HepG2 (cell line): ENCODE results near the gene RBM8A. TPM values are rescaled to one million over a fixed set of nuclear protein-coding genes. Genes with fewer than 3 reads are reported as not detected.
A peak's percentile ranks its signal among the peaks of the same experiment; 100 is the strongest.

Experiments used
- CENPT ChIP-seq: sonication (generic); formaldehyde crosslinking; IDR thresholded peaks from 2 replicates; pipeline ENCODE4 v1.8.0; 2022; ENCODE audit warnings: low read depth, mild to moderate bottlenecking, moderate library complexity, missing genetic modification reagents
- GATAD1 ChIP-seq: IDR thresholded peaks from 2 replicates; pipeline ENCODE4 v1.6.1; 2016; ENCODE audit warnings: missing genetic modification reagents, missing compliant biosample characterization
- HMG20A ChIP-seq: IDR thresholded peaks from 2 replicates; pipeline ENCODE4 v1.6.1; 2016; ENCODE audit warnings: borderline replicate concordance
- KAT8 ChIP-seq: IDR thresholded peaks from 2 replicates; pipeline ENCODE4 v1.6.1; 2016; ENCODE audit warnings: missing genetic modification reagents, missing compliant biosample characterization
- MEF2D ChIP-seq: sonication (generic); formaldehyde crosslinking; IDR thresholded peaks from 2 replicates; pipeline ENCODE4 v1.5.1; 2020; ENCODE audit warnings: mild to moderate bottlenecking, missing genetic modification reagents
- NCOA1 ChIP-seq: sonication (generic); formaldehyde crosslinking; IDR thresholded peaks from 2 replicates; pipeline ENCODE4 v1.9.0; 2021; ENCODE audit warnings: missing genetic modification reagents
- NR2F2 ChIP-seq: IDR thresholded peaks from 2 replicates; pipeline ENCODE4 v1.6.1; 2012; ENCODE audit warnings: low read depth, inconsistent platforms, borderline replicate concordance
- SNAI1 ChIP-seq: sonication (generic); formaldehyde crosslinking; IDR thresholded peaks from 2 replicates; pipeline ENCODE4 v1.5.0; 2020; ENCODE audit warnings: mild to moderate bottlenecking, missing genetic modification reagents, borderline replicate concordance
- SOX13 ChIP-seq, 3 experiments: fragments of 450-650 bp in 1 of 3; sonication (generic) in 1 of 3; formaldehyde crosslinking in 1 of 3; IDR thresholded peaks in 2 of 3; conservative IDR thresholded peaks in 1 of 3; 2 replicates each; pipeline versions ENCODE4 v1.5.0 to v1.6.1; 2016 to 2020; ENCODE audit warnings: antibody characterized with exemption in 1 of 3, mild to moderate bottlenecking in 1 of 3, missing compliant biosample characterization in 1 of 3, missing genetic modification reagents in 1 of 3, moderate library complexity in 1 of 3
- SOX6 ChIP-seq, 2 experiments: fragments of 450-650 bp in 1 of 2; sonication (generic) in 1 of 2; formaldehyde crosslinking in 1 of 2; IDR thresholded peaks; 2 replicates each; pipeline versions ENCODE4 v1.4.0 to v1.6.1; 2017 to 2020; ENCODE audit warnings: antibody characterized with exemption in 1 of 2, mild to moderate bottlenecking in 1 of 2, missing genetic modification reagents in 1 of 2
- SYNCRIP ChIP-seq: fragments of 200-400 bp; formaldehyde crosslinking; IDR thresholded peaks from 2 replicates; pipeline ENCODE4 v1.6.1; 2018; ENCODE audit warnings: mild to moderate bottlenecking, low read depth, low read length; ENCODE audit not compliant: insufficient read depth
- U2AF1 ChIP-seq: fragments of 200-400 bp; formaldehyde crosslinking; optimal IDR thresholded peaks from 2 replicates; pipeline ENCODE3; 2017; ENCODE audit warnings: mild to moderate bottlenecking, low read depth, low read length
- ZKSCAN1 ChIP-seq: fragments of 150-350 bp; IDR thresholded peaks from 2 replicates; pipeline ENCODE4 v1.6.1; 2014; ENCODE audit warnings: low read length
- ZNF460 ChIP-seq: sonication (generic); formaldehyde crosslinking; IDR thresholded peaks from 2 replicates; pipeline ENCODE4 v1.5.1; 2020; ENCODE audit warnings: missing genetic modification reagents, mild to moderate bottlenecking, borderline replicate concordance
- polyA plus RNA-seq, 8 experiments: library from polyadenylated mRNA; depleted of rRNA in 3 of 8; stranded (reverse) in 7 of 8; unstranded in 1 of 8; fragments of >200 nt; fragmentation: Illumina TruSeq in 4 of 8; extraction: Trizol in 4 of 8; gene quantifications; 2 replicates each; pipeline versions ENCODE4 v1.2.1 to v1.2.3, GENCODE V29; 2011 to 2016; ENCODE audit warnings: low read depth in 4 of 8, missing spikeins in 1 of 8, mixed read lengths in 1 of 8; ENCODE audit not compliant: insufficient read depth in 1 of 8
- total RNA-seq, 5 experiments: library from RNA; depleted of rRNA; stranded (reverse); fragments of >200 nt; fragmentation: Illumina TruSeq; extraction: Trizol; gene quantifications; 2 replicates each; pipeline ENCODE4 v1.2.3, GENCODE V29; 2016; ENCODE audit warnings: low read depth in 1 of 5
- TF ChIP-seq, protein P1 (sequence below): sonication (generic); IDR thresholded peaks from 2 replicates; pipeline ENCODE4 v1.6.1; 2016; ENCODE audit warnings: low read depth, borderline replicate concordance
- TF ChIP-seq, protein P2 (sequence below): IDR thresholded peaks from 2 replicates; pipeline ENCODE4 v1.6.1; 2016; ENCODE audit warnings: missing biosample characterization, missing genetic modification reagents, low read depth
- TF ChIP-seq, protein P3 (sequence below), 2 experiments: sonication (generic) in 1 of 2; formaldehyde crosslinking in 1 of 2; IDR thresholded peaks; 2 replicates each; pipeline versions ENCODE4 v1.4.0 to v1.6.1; 2016 to 2020; ENCODE audit warnings: borderline replicate concordance in 1 of 2, low read depth in 1 of 2, mild to moderate bottlenecking in 1 of 2, missing genetic modification reagents in 1 of 2
- TF ChIP-seq, protein P4 (sequence below): IDR thresholded peaks from 2 replicates; pipeline ENCODE4 v1.6.1; 2012; ENCODE audit warnings: low read depth, low read length, improper control_type of control experiment
- TF ChIP-seq, protein P5 (sequence below): sonication (generic); formaldehyde crosslinking; IDR thresholded peaks from 2 replicates; pipeline ENCODE4 v1.4.0; 2020; ENCODE audit warnings: mild to moderate bottlenecking, missing genetic modification reagents, borderline replicate concordance

The RBM8A gene
- total and polyA plus RNA-seq, 2 of the 13 experiments (the other 11 are each of a cell fraction or from before 2014, with no cell fraction given), result 106 to 162 TPM

DNA sequence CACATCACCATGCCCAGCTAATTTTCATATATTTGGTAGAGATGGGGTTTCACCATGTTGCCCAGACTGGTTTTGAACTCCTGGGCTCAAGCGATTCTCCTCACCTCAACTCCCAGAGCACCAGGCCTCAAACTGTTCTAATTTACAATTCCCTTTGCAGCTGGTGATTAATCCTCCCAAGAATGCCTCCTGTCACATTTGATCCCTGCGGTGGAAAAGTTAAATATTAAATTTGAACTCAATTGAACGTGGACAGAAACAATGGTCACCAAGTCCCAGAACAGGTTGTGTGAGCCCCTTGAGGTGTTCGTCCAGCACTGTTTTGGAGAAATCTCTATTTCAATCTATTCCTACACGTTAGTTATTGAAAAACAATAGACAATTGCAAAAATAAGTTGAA is 39.7 kb downstream of the RBM8A start (continued):
- TF ChIP-seq, protein P1, sequence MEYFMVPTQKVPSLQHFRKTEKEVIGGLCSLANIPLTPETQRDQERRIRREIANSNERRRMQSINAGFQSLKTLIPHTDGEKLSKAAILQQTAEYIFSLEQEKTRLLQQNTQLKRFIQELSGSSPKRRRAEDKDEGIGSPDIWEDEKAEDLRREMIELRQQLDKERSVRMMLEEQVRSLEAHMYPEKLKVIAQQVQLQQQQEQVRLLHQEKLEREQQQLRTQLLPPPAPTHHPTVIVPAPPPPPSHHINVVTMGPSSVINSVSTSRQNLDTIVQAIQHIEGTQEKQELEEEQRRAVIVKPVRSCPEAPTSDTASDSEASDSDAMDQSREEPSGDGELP, result peak; percentile 34; the same call in 1 of the 2 replicates
- TF ChIP-seq SOX6 (IDR thresholded peaks at IDR 0.05) (no peak), SOX6 (CRISPR knock-in tag; IDR thresholded peaks at IDR 0.05) (peak; percentile 27; the same call in 1 of the 2 replicates), NR2F2 (no peak), NCOA1 (CRISPR knock-in tag) (no peak), ZKSCAN1 (no peak), SOX13 (IDR thresholded peaks at IDR 0.05) (no peak), SOX13 (CRISPR knock-in tag; conservative IDR thresholded peaks at IDR 0.05 in 1 of 2, IDR thresholded peaks at IDR 0.05 in 1 of 2) (peak in 1 of 2 experiments; percentile 54; a peak in 2 of 4 replicates), SYNCRIP (no peak), MEF2D (CRISPR knock-in tag) (no peak), SNAI1 (CRISPR knock-in tag) (no peak), U2AF1 (no peak), HMG20A (CRISPR knock-in tag) (0 out of 2 replicates have a peak, but pooled peaks have one; percentile 18), GATAD1 (CRISPR knock-in tag) (no peak), KAT8 (CRISPR knock-in tag) (0 out of 2 replicates have a peak, but pooled peaks have one; percentile 21), ZNF460 (no peak), CENPT (CRISPR knock-in tag) (no peak)
- TF ChIP-seq, protein P2, sequence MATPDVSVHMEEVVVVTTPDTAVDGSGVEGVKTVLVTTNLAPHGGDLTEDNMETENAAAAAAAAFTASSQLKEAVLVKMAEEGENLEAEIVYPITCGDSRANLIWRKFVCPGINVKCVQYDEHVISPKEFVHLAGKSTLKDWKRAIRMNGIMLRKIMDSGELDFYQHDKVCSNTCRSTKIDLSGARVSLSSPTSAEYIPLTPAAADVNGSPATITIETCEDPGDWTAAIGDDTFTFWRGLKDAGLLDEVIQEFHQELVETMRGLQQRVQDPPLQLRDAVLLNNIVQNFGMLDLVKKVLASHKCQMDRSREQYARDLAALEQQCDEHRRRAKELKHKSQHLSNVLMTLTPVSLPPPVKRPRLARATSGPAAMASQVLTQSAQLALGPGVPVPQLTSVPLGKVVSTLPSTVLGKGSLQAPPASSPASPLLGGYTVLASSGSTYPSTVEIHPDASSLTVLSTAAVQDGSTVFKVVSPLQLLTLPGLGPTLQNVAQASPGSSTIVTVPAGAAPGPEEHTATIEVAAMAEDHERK (CRISPR knock-in tag), result no peak
- TF ChIP-seq, protein P3, sequence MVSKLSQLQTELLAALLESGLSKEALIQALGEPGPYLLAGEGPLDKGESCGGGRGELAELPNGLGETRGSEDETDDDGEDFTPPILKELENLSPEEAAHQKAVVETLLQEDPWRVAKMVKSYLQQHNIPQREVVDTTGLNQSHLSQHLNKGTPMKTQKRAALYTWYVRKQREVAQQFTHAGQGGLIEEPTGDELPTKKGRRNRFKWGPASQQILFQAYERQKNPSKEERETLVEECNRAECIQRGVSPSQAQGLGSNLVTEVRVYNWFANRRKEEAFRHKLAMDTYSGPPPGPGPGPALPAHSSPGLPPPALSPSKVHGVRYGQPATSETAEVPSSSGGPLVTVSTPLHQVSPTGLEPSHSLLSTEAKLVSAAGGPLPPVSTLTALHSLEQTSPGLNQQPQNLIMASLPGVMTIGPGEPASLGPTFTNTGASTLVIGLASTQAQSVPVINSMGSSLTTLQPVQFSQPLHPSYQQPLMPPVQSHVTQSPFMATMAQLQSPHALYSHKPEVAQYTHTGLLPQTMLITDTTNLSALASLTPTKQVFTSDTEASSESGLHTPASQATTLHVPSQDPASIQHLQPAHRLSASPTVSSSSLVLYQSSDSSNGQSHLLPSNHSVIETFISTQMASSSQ (IDR thresholded peaks at IDR 0.05; ENCODE audit: low read depth), result no peak
- TF ChIP-seq, protein P3 (CRISPR knock-in tag; IDR thresholded peaks at IDR 0.05; ENCODE audit: borderline replicate concordance), result 0 out of 2 replicates have a peak, but pooled peaks have one; percentile 35
- TF ChIP-seq, protein P4, sequence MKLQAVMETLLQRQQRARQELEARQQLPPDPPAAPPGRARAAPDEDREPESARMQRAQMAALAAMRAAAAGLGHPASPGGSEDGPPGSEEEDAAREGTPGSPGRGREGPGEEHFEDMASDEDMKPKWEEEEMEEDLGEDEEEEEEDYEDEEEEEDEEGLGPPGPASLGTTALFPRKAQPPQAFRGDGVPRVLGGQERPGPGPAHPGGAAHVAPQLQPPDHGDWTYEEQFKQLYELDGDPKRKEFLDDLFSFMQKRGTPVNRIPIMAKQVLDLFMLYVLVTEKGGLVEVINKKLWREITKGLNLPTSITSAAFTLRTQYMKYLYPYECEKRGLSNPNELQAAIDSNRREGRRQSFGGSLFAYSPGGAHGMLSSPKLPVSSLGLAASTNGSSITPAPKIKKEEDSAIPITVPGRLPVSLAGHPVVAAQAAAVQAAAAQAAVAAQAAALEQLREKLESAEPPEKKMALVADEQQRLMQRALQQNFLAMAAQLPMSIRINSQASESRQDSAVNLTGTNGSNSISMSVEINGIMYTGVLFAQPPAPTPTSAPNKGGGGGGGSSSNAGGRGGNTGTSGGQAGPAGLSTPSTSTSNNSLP, result peak; percentile 82
- TF ChIP-seq, protein P5, sequence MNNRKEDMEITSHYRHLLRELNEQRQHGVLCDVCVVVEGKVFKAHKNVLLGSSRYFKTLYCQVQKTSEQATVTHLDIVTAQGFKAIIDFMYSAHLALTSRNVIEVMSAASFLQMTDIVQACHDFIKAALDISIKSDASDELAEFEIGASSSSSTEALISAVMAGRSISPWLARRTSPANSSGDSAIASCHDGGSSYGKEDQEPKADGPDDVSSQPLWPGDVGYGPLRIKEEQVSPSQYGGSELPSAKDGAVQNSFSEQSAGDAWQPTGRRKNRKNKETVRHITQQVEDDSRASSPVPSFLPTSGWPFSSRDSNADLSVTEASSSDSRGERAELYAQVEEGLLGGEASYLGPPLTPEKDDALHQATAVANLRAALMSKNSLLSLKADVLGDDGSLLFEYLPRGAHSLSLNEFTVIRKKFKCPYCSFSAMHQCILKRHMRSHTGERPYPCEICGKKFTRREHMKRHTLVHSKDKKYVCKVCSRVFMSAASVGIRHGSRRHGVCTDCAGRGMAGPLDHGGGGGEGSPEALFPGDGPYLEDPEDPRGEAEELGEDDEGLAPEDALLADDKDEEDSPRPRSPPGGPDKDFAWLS (CRISPR knock-in tag), result no peak
